IPS DF 6.9 (cell line): ENCODE data around the gene BCAP31.

Source experiments
- DNase-seq: peaks from one replicate; pipeline ENCODE4 v3.0.0-alpha.2; 2013; ENCODE audit warnings: low read depth, low spot score
- H3K27ac ChIP-seq: one replicate; pipeline ENCODE4 v1.5.1; 2013; ENCODE audit warnings: low read length, control low read depth
- H3K27me3 ChIP-seq: 2 replicates; pipeline ENCODE4 v1.6.1; 2013; ENCODE audit warnings: mild to moderate bottlenecking, low read length; ENCODE audit not compliant: control insufficient read depth, insufficient read depth
- H3K36me3 ChIP-seq: 2 replicates; pipeline ENCODE4 v1.6.1; 2013; ENCODE audit warnings: low read length; ENCODE audit not compliant: control insufficient read depth, insufficient read depth
- H3K4me1 ChIP-seq: 2 replicates; pipeline ENCODE4 v1.6.1; 2013; ENCODE audit warnings: low read length; ENCODE audit not compliant: control insufficient read depth, insufficient read depth
- H3K4me3 ChIP-seq: 2 replicates; pipeline ENCODE4 v1.5.1; 2013; ENCODE audit warnings: mild to moderate bottlenecking, low read length
- H3K9me3 ChIP-seq: 2 replicates; pipeline ENCODE4 v1.6.1; 2013; ENCODE audit warnings: low read length, inconsistent platforms; ENCODE audit not compliant: control insufficient read depth, insufficient read depth
- WGBS: extraction: QIAGEN DNeasy Blood & Tissue Kit; methylation state at CpG from one replicate; pipeline ENCODE4 v1.1.7; 2013; ENCODE audit warnings: mixed read lengths, missing lambda C conversion rate; ENCODE audit not compliant: insufficient read length, insufficient coverage; 5-methylcytosine and 5-hydroxymethylcytosine counted together

Gene BCAP31

GRCh38 chrX:153671589-153672530, 52.3 kb downstream of the BCAP31 start:
- peaks cover 2% of the 10 kb centered on the region for H3K4me1 ChIP-seq
- no peak overlapping the region for H3K27ac ChIP-seq
- no peaks in the 10 kb centered on the region for H3K27me3 ChIP-seq
- H3K36me3 ChIP-seq, result no peaks in the 10 kb centered on the region
- DNase-seq, result no peak
- H3K4me3 ChIP-seq, result no peak overlapping the region
- no CpG with 5 or more reads among the region's 27 CpGs for WGBS
- no peaks in the 10 kb centered on the region for H3K9me3 ChIP-seq

- Histone ChIP-seq H3K27me3 (no peaks in the 10 kb centered on the region), H3K4me1 (peaks cover 2% of the 10 kb centered on the region), H3K36me3 (no peaks in the 10 kb centered on the region), H3K4me3 (no peak overlapping the region), H3K9me3 (no peaks in the 10 kb centered on the region), H3K27ac (no peak overlapping the region)
- no CpG with 5 or more reads among the region's 23 CpGs for WGBS
- no peak for DNase-seq
These were observed 53.2 kb downstream of the BCAP31 start for GRCh38 chrX:153670748-153671588.

- WGBS, result no CpG with 5 or more reads among the region's 23 CpGs
- Histone ChIP-seq H3K9me3 (no peaks in the 10 kb centered on the region), H3K36me3 (no peaks in the 10 kb centered on the region), H3K27me3 (no peaks in the 10 kb centered on the region), H3K27ac (no peak overlapping the region), H3K4me3 (no peak overlapping the region), H3K4me1 (peaks cover 2% of the 10 kb centered on the region)
- DNase-seq, result no peak
These were observed 54.1 kb downstream of the BCAP31 start for GRCh38 chrX:153669901-153670731.

GRCh38 chrX:153669174-153669890, 54.9 kb downstream of the BCAP31 start:
- Histone ChIP-seq H3K27ac (no peak overlapping the region), H3K4me3 (no peak overlapping the region), H3K36me3 (no peaks in the 10 kb centered on the region), H3K27me3 (no peaks in the 10 kb centered on the region), H3K4me1 (peaks cover 2% of the 10 kb centered on the region), H3K9me3 (no peaks in the 10 kb centered on the region)
- no peak for DNase-seq
- WGBS, result no CpG with 5 or more reads among the region's 17 CpGs

GRCh38 chrX:153668423-153669173, 55.6 kb downstream of the BCAP31 start:
- WGBS, result no CpG with 5 or more reads among the region's 11 CpGs
- no peak overlapping the region for H3K27ac ChIP-seq
- peaks cover 2% of the 10 kb centered on the region for H3K4me1 ChIP-seq
- no peak for DNase-seq
- H3K9me3 ChIP-seq, result no peaks in the 10 kb centered on the region
- H3K4me3 ChIP-seq, result no peak overlapping the region
- H3K27me3 ChIP-seq, result no peaks in the 10 kb centered on the region
- H3K36me3 ChIP-seq, result no peaks in the 10 kb centered on the region

- peaks cover 2% of the 10 kb centered on the region; the same call in 1 of the 2 replicates for H3K4me1 ChIP-seq
- H3K9me3 ChIP-seq, result no peaks in the 10 kb centered on the region
- H3K4me3 ChIP-seq, result no peak overlapping the region; the same call in 1 of the 2 replicates
- no CpG with 5 or more reads among the region's 14 CpGs for WGBS
- no peak overlapping the region for H3K27ac ChIP-seq
- no peak for DNase-seq
- no peaks in the 10 kb centered on the region for H3K36me3 ChIP-seq
- no peaks in the 10 kb centered on the region for H3K27me3 ChIP-seq
These were observed 56.2 kb downstream of the BCAP31 start for GRCh38 chrX:153667956-153668396.

- no CpG with 5 or more reads among the region's 11 CpGs for WGBS
- Histone ChIP-seq H3K27ac (no peak overlapping the region), H3K9me3 (no peaks in the 10 kb centered on the region), H3K4me3 (no peak overlapping the region; the same call in 1 of the 2 replicates), H3K36me3 (no peaks in the 10 kb centered on the region), H3K4me1 (no peaks in the 10 kb centered on the region), H3K27me3 (no peaks in the 10 kb centered on the region)
- DNase-seq, result no peak
These were observed 56.8 kb downstream of the BCAP31 start for GRCh38 chrX:153667281-153667955.

GRCh38 chrX:153665726-153666306, 58.4 kb downstream of the BCAP31 start:
- Histone ChIP-seq H3K4me1 (no peaks in the 10 kb centered on the region), H3K9me3 (no peaks in the 10 kb centered on the region)

More at GRCh38 chrX:153665726-153666306, 58.4 kb downstream of the BCAP31 start:
- WGBS, result no CpG with 5 or more reads among the region's 9 CpGs
- no peaks in the 10 kb centered on the region for H3K36me3 ChIP-seq
- no peaks in the 10 kb centered on the region for H3K27me3 ChIP-seq
- H3K4me3 ChIP-seq, result no peak overlapping the region
- DNase-seq, result no peak
- H3K27ac ChIP-seq, result no peak overlapping the region
